Measurements from ENCODE around the gene KRTAP16-1. TPM values are rescaled to one million over a fixed set of nuclear protein-coding genes. Genes with fewer than 3 reads are reported as not detected.

KRTAP16-1 gene
- polyA plus RNA-seq, 4 donors, result not detected

- H3K9me3 ChIP-seq (ENCODE audit: control insufficient read depth in 2 of 2, insufficient read depth in 1 of 2, low read depth in 1 of 2, low read length in 1 of 2), result no peaks in the 10 kb centered on the region
- no peaks in the 10 kb centered on the region for H3K4me1 ChIP-seq (ENCODE audit: control insufficient read depth in 3 of 3, insufficient read depth in 2 of 3, low read depth in 1 of 3, low read length in 2 of 3)
- H3K27me3 ChIP-seq (ENCODE audit: control insufficient read depth in 3 of 3, insufficient read depth in 3 of 3, low read length in 3 of 3), result peaks cover 0 to 2% (median 0%) of the 10 kb centered on the region in 3 donors
- no peak overlapping the region for H3K4me3 ChIP-seq (ENCODE audit: low read depth in 1 of 3, low read length in 3 of 3)
- DNase-seq (no peak), FAIRE-seq (no peak)
- 89 to 95% (median 91%) methylated on average over 3 of the region's 3 CpGs for WGBS, 3 donors
- no peak overlapping the region for H3K27ac ChIP-seq (ENCODE audit: low read depth in 1 of 3, low read length in 2 of 3)
- no peaks in the 10 kb centered on the region for H3K36me3 ChIP-seq (ENCODE audit: control insufficient read depth in 3 of 3, insufficient read depth in 2 of 3, low read depth in 1 of 3, low read length in 3 of 3)
Observed at GRCh38 chr17:41333836-41334235, 24.7 kb upstream of the KRTAP16-1 start.

GRCh38 chr17:41333098-41333497 lies 24.0 kb upstream of the KRTAP16-1 start:
- no peaks in the 10 kb centered on the region for H3K36me3 ChIP-seq (ENCODE audit: control insufficient read depth in 3 of 3, insufficient read depth in 2 of 3, low read depth in 1 of 3, low read length in 3 of 3)
- H3K9me3 ChIP-seq (ENCODE audit: control insufficient read depth in 2 of 2, insufficient read depth in 1 of 2, low read depth in 1 of 2, low read length in 1 of 2), result no peaks in the 10 kb centered on the region
- H3K4me3 ChIP-seq (ENCODE audit: low read depth in 1 of 3, low read length in 3 of 3), result no peak overlapping the region
- 95 to 97% (median 96%) methylated on average over 5 of the region's 5 CpGs for WGBS, 3 donors
- no peaks in the 10 kb centered on the region for H3K4me1 ChIP-seq (ENCODE audit: control insufficient read depth in 3 of 3, insufficient read depth in 2 of 3, low read depth in 1 of 3, low read length in 2 of 3)
- no peak overlapping the region for H3K27ac ChIP-seq (ENCODE audit: low read depth in 1 of 3, low read length in 2 of 3)
- DNase-seq, result no peak
- FAIRE-seq, result no peak
- peaks cover 0 to 2% (median 0%) of the 10 kb centered on the region in 3 donors for H3K27me3 ChIP-seq (ENCODE audit: control insufficient read depth in 3 of 3, insufficient read depth in 3 of 3, low read length in 3 of 3)

GRCh38 chr17:41332239-41332638 lies 23.1 kb upstream of the KRTAP16-1 start:
- Histone ChIP-seq H3K9me3 (ENCODE audit: control insufficient read depth in 2 of 2, insufficient read depth in 1 of 2, low read depth in 1 of 2, low read length in 1 of 2) (no peaks in the 10 kb centered on the region), H3K27me3 (ENCODE audit: control insufficient read depth in 3 of 3, insufficient read depth in 3 of 3, low read length in 3 of 3) (peaks cover 0 to 2% (median 0%) of the 10 kb centered on the region in 3 donors), H3K4me1 (ENCODE audit: control insufficient read depth in 3 of 3, insufficient read depth in 2 of 3, low read depth in 1 of 3, low read length in 2 of 3) (no peaks in the 10 kb centered on the region), H3K4me3 (ENCODE audit: low read depth in 1 of 3, low read length in 3 of 3) (no peak overlapping the region), H3K36me3 (ENCODE audit: control insufficient read depth in 3 of 3, insufficient read depth in 2 of 3, low read depth in 1 of 3, low read length in 3 of 3) (no peaks in the 10 kb centered on the region), H3K27ac (ENCODE audit: low read depth in 1 of 3, low read length in 2 of 3) (no peak overlapping the region)
- DNase-seq (no peak), FAIRE-seq (no peak)
- WGBS, 3 donors, result 62 to 82% (median 72%) methylated on average over 2 of the region's 2 CpGs

- 75 to 83% (median 76%) methylated on average over 7 of the region's 7 CpGs for WGBS, 3 donors
- Histone ChIP-seq H3K9me3 (ENCODE audit: control insufficient read depth in 2 of 2, insufficient read depth in 1 of 2, low read depth in 1 of 2, low read length in 1 of 2) (no peaks in the 10 kb centered on the region), H3K27ac (ENCODE audit: low read depth in 1 of 3, low read length in 2 of 3) (no peak overlapping the region), H3K27me3 (ENCODE audit: control insufficient read depth in 3 of 3, insufficient read depth in 3 of 3, low read length in 3 of 3) (peaks cover 0 to 2% (median 0%) of the 10 kb centered on the region in 3 donors), H3K4me1 (ENCODE audit: control insufficient read depth in 3 of 3, insufficient read depth in 2 of 3, low read depth in 1 of 3, low read length in 2 of 3) (no peaks in the 10 kb centered on the region), H3K4me3 (ENCODE audit: low read depth in 1 of 3, low read length in 3 of 3) (no peak overlapping the region), H3K36me3 (ENCODE audit: control insufficient read depth in 3 of 3, insufficient read depth in 2 of 3, low read depth in 1 of 3, low read length in 3 of 3) (no peaks in the 10 kb centered on the region)
- FAIRE-seq (no peak), DNase-seq (no peak)
Observed at GRCh38 chr17:41331606-41332005, 22.5 kb upstream of the KRTAP16-1 start.

- no peak overlapping the region for H3K27ac ChIP-seq (ENCODE audit: low read depth in 1 of 3, low read length in 2 of 3)
- no peak overlapping the region for H3K4me3 ChIP-seq (ENCODE audit: low read depth in 1 of 3, low read length in 3 of 3)
- H3K4me1 ChIP-seq (ENCODE audit: control insufficient read depth in 3 of 3, insufficient read depth in 2 of 3, low read depth in 1 of 3, low read length in 2 of 3), result no peaks in the 10 kb centered on the region
- no peaks in the 10 kb centered on the region for H3K36me3 ChIP-seq (ENCODE audit: control insufficient read depth in 3 of 3, insufficient read depth in 2 of 3, low read depth in 1 of 3, low read length in 3 of 3)
- no peaks in the 10 kb centered on the region for H3K9me3 ChIP-seq (ENCODE audit: control insufficient read depth in 2 of 2, insufficient read depth in 1 of 2, low read depth in 1 of 2, low read length in 1 of 2)
- H3K27me3 ChIP-seq (ENCODE audit: control insufficient read depth in 3 of 3, insufficient read depth in 3 of 3, low read length in 3 of 3), result no peaks in the 10 kb centered on the region
- FAIRE-seq, result no peak
- peak; percentile 46 to 53 for DNase-seq
- WGBS, 3 donors, result 52 to 58% (median 53%) methylated on average over 13 of the region's 13 CpGs
Observed at GRCh38 chr17:41329279-41329948, 20.3 kb upstream of the KRTAP16-1 start.

GRCh38 chr17:41328207-41328606 lies 19.1 kb upstream of the KRTAP16-1 start:
- 80 to 94% (median 81%) methylated on average over 7 of the region's 7 CpGs for WGBS, 3 donors
- no peak for FAIRE-seq

GRCh38 chr17:41327411-41328120 lies 18.5 kb upstream of the KRTAP16-1 start:
- Histone ChIP-seq H3K27ac (ENCODE audit: low read depth in 1 of 3, low read length in 2 of 3) (no peak overlapping the region), H3K4me3 (ENCODE audit: low read depth in 1 of 3, low read length in 3 of 3) (no peak overlapping the region), H3K36me3 (ENCODE audit: control insufficient read depth in 3 of 3, insufficient read depth in 2 of 3, low read depth in 1 of 3, low read length in 3 of 3) (no peaks in the 10 kb centered on the region), H3K4me1 (ENCODE audit: control insufficient read depth in 3 of 3, insufficient read depth in 2 of 3, low read depth in 1 of 3, low read length in 2 of 3) (no peaks in the 10 kb centered on the region), H3K27me3 (ENCODE audit: control insufficient read depth in 3 of 3, insufficient read depth in 3 of 3, low read length in 3 of 3) (no peaks in the 10 kb centered on the region), H3K9me3 (ENCODE audit: control insufficient read depth in 2 of 2, insufficient read depth in 1 of 2, low read depth in 1 of 2, low read length in 1 of 2) (no peaks in the 10 kb centered on the region)
- DNase-seq (no peak), FAIRE-seq (no peak)
- WGBS, 3 donors, result 72 to 78% (median 72%) methylated on average over 8 of the region's 8 CpGs

More at GRCh38 chr17:41328207-41328606, 19.1 kb upstream of the KRTAP16-1 start:
- Histone ChIP-seq H3K27ac (ENCODE audit: low read depth in 1 of 3, low read length in 2 of 3) (no peak overlapping the region), H3K36me3 (ENCODE audit: control insufficient read depth in 3 of 3, insufficient read depth in 2 of 3, low read depth in 1 of 3, low read length in 3 of 3) (no peaks in the 10 kb centered on the region), H3K9me3 (ENCODE audit: control insufficient read depth in 2 of 2, insufficient read depth in 1 of 2, low read depth in 1 of 2, low read length in 1 of 2) (no peaks in the 10 kb centered on the region), H3K4me3 (ENCODE audit: low read depth in 1 of 3, low read length in 3 of 3) (no peak overlapping the region), H3K4me1 (ENCODE audit: control insufficient read depth in 3 of 3, insufficient read depth in 2 of 3, low read depth in 1 of 3, low read length in 2 of 3) (no peaks in the 10 kb centered on the region), H3K27me3 (ENCODE audit: control insufficient read depth in 3 of 3, insufficient read depth in 3 of 3, low read length in 3 of 3) (no peaks in the 10 kb centered on the region)
- no peak for DNase-seq

GRCh38 chr17:41326173-41327145 lies 17.4 kb upstream of the KRTAP16-1 start:
- no peak for DNase-seq
- Histone ChIP-seq H3K36me3 (ENCODE audit: control insufficient read depth in 3 of 3, insufficient read depth in 2 of 3, low read depth in 1 of 3, low read length in 3 of 3) (no peaks in the 10 kb centered on the region), H3K9me3 (ENCODE audit: control insufficient read depth in 2 of 2, insufficient read depth in 1 of 2, low read depth in 1 of 2, low read length in 1 of 2) (no peaks in the 10 kb centered on the region), H3K4me1 (ENCODE audit: control insufficient read depth in 3 of 3, insufficient read depth in 2 of 3, low read depth in 1 of 3, low read length in 2 of 3) (no peaks in the 10 kb centered on the region), H3K27ac (ENCODE audit: low read depth in 1 of 3, low read length in 2 of 3) (no peak overlapping the region), H3K27me3 (ENCODE audit: control insufficient read depth in 3 of 3, insufficient read depth in 3 of 3, low read length in 3 of 3) (no peaks in the 10 kb centered on the region), H3K4me3 (ENCODE audit: low read depth in 1 of 3, low read length in 3 of 3) (no peak overlapping the region)
- 69 to 80% (median 73%) methylated on average over 18 of the region's 18 CpGs for WGBS, 3 donors
- FAIRE-seq, result no peak
